ENCODE results near the gene UQCC3. TPM values are rescaled to one million over a fixed set of nuclear protein-coding genes. Genes with fewer than 3 reads are reported as not detected.

Gene UQCC3
- total and polyA plus RNA-seq, 9 of the 15 experiments (the other 6 are each of a cell fraction or from before 2014, with no cell fraction given): 3.3 to 44.3 (median 8.0) TPM

DNA sequence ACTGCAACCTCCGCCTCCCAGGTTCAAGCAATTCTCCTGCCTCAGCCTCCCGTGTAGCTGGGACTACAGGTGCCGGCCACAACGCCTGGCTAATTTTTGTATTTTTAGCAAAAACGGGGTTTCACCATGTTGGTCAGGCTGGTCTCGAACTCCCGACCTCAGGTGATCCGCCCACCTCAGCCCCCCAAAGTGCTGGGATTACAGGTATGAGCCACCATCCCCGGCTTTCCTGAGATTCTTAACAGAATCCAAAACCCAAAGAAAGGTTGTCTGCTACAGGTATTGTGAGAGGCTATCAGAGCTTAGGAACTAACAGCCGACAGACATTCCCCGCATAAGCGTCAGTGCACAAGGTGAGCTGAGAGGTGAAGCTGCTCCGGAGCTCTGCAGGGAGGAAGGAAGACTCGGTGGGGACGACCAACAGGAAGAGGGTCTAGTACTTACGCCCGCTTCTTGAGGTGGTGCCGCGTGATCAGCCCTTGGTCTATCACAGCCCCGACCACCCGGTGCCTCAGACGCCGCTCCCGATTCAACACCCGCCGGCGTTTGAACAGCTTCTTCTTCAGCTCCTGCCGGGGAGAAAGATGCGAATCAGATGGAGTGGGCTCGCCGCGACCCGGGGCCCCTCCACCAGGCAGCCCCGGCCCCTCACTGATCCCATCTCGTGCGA lies 6.9 kb upstream of the UQCC3 start:
- Histone ChIP-seq H3K27ac (ENCODE audit: extremely low read depth, low read depth, low read length) (peak overlapping the region; percentile 80), H3K9ac (ENCODE audit: insufficient read depth in 1 of 2, low read depth in 2 of 2, low read length in 2 of 2) (peak overlapping the region; percentile 85 to 100), H3K4me3 (peak overlapping the region; percentile 73), H3K4me2 (ENCODE audit: insufficient read depth, low read length) (peak overlapping the region; percentile 97), H3K4me1 (replicated peaks in 1 of 2; ENCODE audit: control insufficient read depth in 2 of 2, insufficient read depth in 2 of 2, low read length in 2 of 2) (peaks cover 15 to 39% of the 10 kb centered on the region in 2 experiments; a peak in 4 of 5 replicates), H3K9me1 (ENCODE audit: control insufficient read depth, insufficient read depth, low read length) (no peaks in the 10 kb centered on the region), H4K20me1 (replicated peaks; ENCODE audit: control insufficient read depth, insufficient read depth, low read length) (peaks cover 7% of the 10 kb centered on the region; the same call in 1 of the 2 replicates), H3K36me3 (ENCODE audit: control insufficient read depth, insufficient read depth, low read length) (peaks cover 48% of the 10 kb centered on the region), H3K9me3 (replicated peaks; ENCODE audit: control insufficient read depth, insufficient read depth, low read depth, low read length) (no peaks in the 10 kb centered on the region), H3K79me2 (ENCODE audit: control insufficient read depth, insufficient read depth, low read length) (peaks cover 69% of the 10 kb centered on the region), H2AFZ (ENCODE audit: low read depth, low read length) (peak overlapping the region; percentile 77), H3K27me3 (ENCODE audit: control insufficient read depth in 2 of 2, insufficient read depth in 2 of 2, low read length in 2 of 2) (no peaks in the 10 kb centered on the region)
- TSS peak; percentile 62 for BruUV-seq (replicated peaks)
- FAIRE-seq: no peak
- CTCF ChIA-PET (ENCODE audit: low intra/inter-chr PET ratio): no interaction called here
- in situ Hi-C loops (cut with MboI) (no loop called here), intact Hi-C loops (cut with micrococcal nuclease) (loop anchor here (2.0 to 5.0 kb wide), 2 partner anchors 18 to 178 kb away; partner anchors contain the start of gene GANAB)
- POLR2A ChIA-PET: interaction anchor here (0.6 to 8.8 kb wide), 57 partner anchors 8 to 1041 kb away, joined by 3 to 161 read pairs (median 5); partner anchors contain the start of genes B3GAT3, EEF1G, EML3 and GANAB
- WGBS (ENCODE audit: insufficient coverage, low coverage, missing lambda C conversion rate): under 1% methylated on average over 31 of the region's 36 CpGs
- peak; percentile 44 for ATAC-seq
- DNase-seq (ENCODE audit: extremely low read depth in 1 of 4, low spot score in 3 of 4): peak in 3 of 4 experiments; percentile 12 to 67 (median 53)
- TF ChIP-seq PPARD (CRISPR knock-in tag; IDR thresholded peaks at IDR 0.05) (no peak), CBX3 (IDR thresholded peaks at IDR 0.05; ENCODE audit: borderline replicate concordance in 1 of 2, low read length in 2 of 2) (no peak), FOXA1 (IDR thresholded peaks at IDR 0.05; ENCODE audit: borderline replicate concordance) (no peak), BDP1 (IDR thresholded peaks at IDR 0.05; ENCODE audit: insufficient read depth, insufficient read length) (no peak), BRCA1 (IDR thresholded peaks at IDR 0.05) (no peak), BRCA1 (CRISPR knock-in tag; IDR thresholded peaks at IDR 0.05) (no peak), ETV1 (tag; conservative IDR thresholded peaks at IDR 0.05; ENCODE audit: low read depth) (no peak), GABPB1 (CRISPR knock-in tag; IDR thresholded peaks at IDR 0.05) (no peak), ZNF347 (CRISPR knock-in tag; IDR thresholded peaks at IDR 0.05; ENCODE audit: low read depth) (no peak), ZSCAN32 (CRISPR knock-in tag; IDR thresholded peaks at IDR 0.05) (no peak), DMBX1 (CRISPR knock-in tag; IDR thresholded peaks at IDR 0.05; ENCODE audit: borderline replicate concordance) (no peak), ZBTB8A (IDR thresholded peaks at IDR 0.05; ENCODE audit: partially characterized antibody) (no peak), MED1 (CRISPR knock-in tag; IDR thresholded peaks at IDR 0.05; ENCODE audit: borderline replicate concordance) (no peak), PHF20 (IDR thresholded peaks at IDR 0.05; ENCODE audit: partially characterized antibody) (peak; percentile 10), ZNF764 (CRISPR knock-in tag; IDR thresholded peaks at IDR 0.05; ENCODE audit: low read depth) (no peak), LCOR (CRISPR knock-in tag; IDR thresholded peaks at IDR 0.05) (no peak; the same call in 1 of the 2 replicates)
- TF ChIP-seq, protein P1, sequence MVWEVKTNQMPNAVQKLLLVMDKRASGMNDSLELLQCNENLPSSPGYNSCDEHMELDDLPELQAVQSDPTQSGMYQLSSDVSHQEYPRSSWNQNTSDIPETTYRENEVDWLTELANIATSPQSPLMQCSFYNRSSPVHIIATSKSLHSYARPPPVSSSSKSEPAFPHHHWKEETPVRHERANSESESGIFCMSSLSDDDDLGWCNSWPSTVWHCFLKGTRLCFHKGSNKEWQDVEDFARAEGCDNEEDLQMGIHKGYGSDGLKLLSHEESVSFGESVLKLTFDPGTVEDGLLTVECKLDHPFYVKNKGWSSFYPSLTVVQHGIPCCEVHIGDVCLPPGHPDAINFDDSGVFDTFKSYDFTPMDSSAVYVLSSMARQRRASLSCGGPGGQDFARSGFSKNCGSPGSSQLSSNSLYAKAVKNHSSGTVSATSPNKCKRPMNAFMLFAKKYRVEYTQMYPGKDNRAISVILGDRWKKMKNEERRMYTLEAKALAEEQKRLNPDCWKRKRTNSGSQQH (CRISPR knock-in tag; IDR thresholded peaks at IDR 0.05): no peak
- TF ChIP-seq, protein P2, sequence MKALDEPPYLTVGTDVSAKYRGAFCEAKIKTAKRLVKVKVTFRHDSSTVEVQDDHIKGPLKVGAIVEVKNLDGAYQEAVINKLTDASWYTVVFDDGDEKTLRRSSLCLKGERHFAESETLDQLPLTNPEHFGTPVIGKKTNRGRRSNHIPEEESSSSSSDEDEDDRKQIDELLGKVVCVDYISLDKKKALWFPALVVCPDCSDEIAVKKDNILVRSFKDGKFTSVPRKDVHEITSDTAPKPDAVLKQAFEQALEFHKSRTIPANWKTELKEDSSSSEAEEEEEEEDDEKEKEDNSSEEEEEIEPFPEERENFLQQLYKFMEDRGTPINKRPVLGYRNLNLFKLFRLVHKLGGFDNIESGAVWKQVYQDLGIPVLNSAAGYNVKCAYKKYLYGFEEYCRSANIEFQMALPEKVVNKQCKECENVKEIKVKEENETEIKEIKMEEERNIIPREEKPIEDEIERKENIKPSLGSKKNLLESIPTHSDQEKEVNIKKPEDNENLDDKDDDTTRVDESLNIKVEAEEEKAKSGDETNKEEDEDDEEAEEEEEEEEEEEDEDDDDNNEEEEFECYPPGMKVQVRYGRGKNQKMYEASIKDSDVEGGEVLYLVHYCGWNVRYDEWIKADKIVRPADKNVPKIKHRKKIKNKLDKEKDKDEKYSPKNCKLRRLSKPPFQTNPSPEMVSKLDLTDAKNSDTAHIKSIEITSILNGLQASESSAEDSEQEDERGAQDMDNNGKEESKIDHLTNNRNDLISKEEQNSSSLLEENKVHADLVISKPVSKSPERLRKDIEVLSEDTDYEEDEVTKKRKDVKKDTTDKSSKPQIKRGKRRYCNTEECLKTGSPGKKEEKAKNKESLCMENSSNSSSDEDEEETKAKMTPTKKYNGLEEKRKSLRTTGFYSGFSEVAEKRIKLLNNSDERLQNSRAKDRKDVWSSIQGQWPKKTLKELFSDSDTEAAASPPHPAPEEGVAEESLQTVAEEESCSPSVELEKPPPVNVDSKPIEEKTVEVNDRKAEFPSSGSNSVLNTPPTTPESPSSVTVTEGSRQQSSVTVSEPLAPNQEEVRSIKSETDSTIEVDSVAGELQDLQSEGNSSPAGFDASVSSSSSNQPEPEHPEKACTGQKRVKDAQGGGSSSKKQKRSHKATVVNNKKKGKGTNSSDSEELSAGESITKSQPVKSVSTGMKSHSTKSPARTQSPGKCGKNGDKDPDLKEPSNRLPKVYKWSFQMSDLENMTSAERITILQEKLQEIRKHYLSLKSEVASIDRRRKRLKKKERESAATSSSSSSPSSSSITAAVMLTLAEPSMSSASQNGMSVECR (CRISPR knock-in tag; IDR thresholded peaks at IDR 0.05): no peak
